Measurements from ENCODE around the gene ADAMTS14.

- TF ChIP-seq, protein P1, sequence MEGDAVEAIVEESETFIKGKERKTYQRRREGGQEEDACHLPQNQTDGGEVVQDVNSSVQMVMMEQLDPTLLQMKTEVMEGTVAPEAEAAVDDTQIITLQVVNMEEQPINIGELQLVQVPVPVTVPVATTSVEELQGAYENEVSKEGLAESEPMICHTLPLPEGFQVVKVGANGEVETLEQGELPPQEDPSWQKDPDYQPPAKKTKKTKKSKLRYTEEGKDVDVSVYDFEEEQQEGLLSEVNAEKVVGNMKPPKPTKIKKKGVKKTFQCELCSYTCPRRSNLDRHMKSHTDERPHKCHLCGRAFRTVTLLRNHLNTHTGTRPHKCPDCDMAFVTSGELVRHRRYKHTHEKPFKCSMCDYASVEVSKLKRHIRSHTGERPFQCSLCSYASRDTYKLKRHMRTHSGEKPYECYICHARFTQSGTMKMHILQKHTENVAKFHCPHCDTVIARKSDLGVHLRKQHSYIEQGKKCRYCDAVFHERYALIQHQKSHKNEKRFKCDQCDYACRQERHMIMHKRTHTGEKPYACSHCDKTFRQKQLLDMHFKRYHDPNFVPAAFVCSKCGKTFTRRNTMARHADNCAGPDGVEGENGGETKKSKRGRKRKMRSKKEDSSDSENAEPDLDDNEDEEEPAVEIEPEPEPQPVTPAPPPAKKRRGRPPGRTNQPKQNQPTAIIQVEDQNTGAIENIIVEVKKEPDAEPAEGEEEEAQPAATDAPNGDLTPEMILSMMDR (conservative IDR thresholded peaks at IDR 0.05) = no peak
- TF ChIP-seq EZH2 (IDR thresholded peaks at IDR 0.05; ENCODE audit: low read depth) = no peak
Observed at GRCh38 chr10:70780772-70781171, 108.5 kb downstream of the ADAMTS14 start.
